Head of caudate nucleus (tissue), 42 donors: Measurements from ENCODE around the gene TBC1D2B.
"Not testable (repeated sequence)": the region's sequence is repeated elsewhere in the genome, so short reads cannot be mapped to it uniquely, and the experiment has no call there.

Experiments used
- DNase-seq, 42 donors: peaks; one replicate each; pipeline versions ENCODE4 v3.0.0 to v3.0.0-alpha.2; 2020 to 2021; ENCODE audit warnings: mixed read lengths in 7 of 42
- intact Hi-C: fragments of 100-400 bp; cut with DNase I; formaldehyde crosslinking; loops from one replicate; pipeline ENCODE4 v1.15.0; 2022

Gene TBC1D2B

GRCh38 chr15:78018445-78018844 is 59.1 kb downstream of the TBC1D2B start:
- intact Hi-C loops: no loop called here
- DNase-seq: no peak

- intact Hi-C loops: no loop called here
- DNase-seq: no peak
Measured at GRCh38 chr15:78016860-78017259, 60.7 kb downstream of the TBC1D2B start.

GRCh38 chr15:78012643-78013077 is 64.9 kb downstream of the TBC1D2B start:
- peak in 1 of 42 donors; percentile 24 for DNase-seq
- intact Hi-C loops: no loop called here

- intact Hi-C loops: no loop called here
Measured at GRCh38 chr15:78010067-78010466, 67.4 kb downstream of the TBC1D2B start.

GRCh38 chr15:78007964-78008886 is 69.3 kb downstream of the TBC1D2B start:
- intact Hi-C loops: no loop called here
- DNase-seq: peak in 8 of 42 donors; percentile 32 to 62 (median 42)

More at GRCh38 chr15:78010067-78010466, 67.4 kb downstream of the TBC1D2B start:
- DNase-seq: peak in 1 of 42 donors; percentile 7

- DNase-seq: peak in 1 of 42 donors; percentile 25
- intact Hi-C loops: no loop called here
Measured at GRCh38 chr15:78007211-78007931, 70.1 kb downstream of the TBC1D2B start.

GRCh38 chr15:78006567-78007205 is 70.8 kb downstream of the TBC1D2B start:
- intact Hi-C loops: no loop called here
- peak in 20 of 42 donors; percentile 31 to 74 (median 50) for DNase-seq

- peak; percentile 34 to 87 (median 72) for DNase-seq
- intact Hi-C loops: no loop called here
Measured at GRCh38 chr15:78004919-78005634, 72.4 kb downstream of the TBC1D2B start.

GRCh38 chr15:78004222-78004727 is 73.2 kb downstream of the TBC1D2B start:
- DNase-seq: no peak
- intact Hi-C loops: no loop called here

- intact Hi-C loops: no loop called here
Measured at GRCh38 chr15:78003539-78004008, 73.9 kb downstream of the TBC1D2B start.

GRCh38 chr15:78002996-78003395 is 74.5 kb downstream of the TBC1D2B start:
- intact Hi-C loops: no loop called here

More at GRCh38 chr15:78003539-78004008, 73.9 kb downstream of the TBC1D2B start:
- DNase-seq: no peak

GRCh38 chr15:78001656-78002055 is 75.9 kb downstream of the TBC1D2B start:
- intact Hi-C loops: no loop called here

More at GRCh38 chr15:78002996-78003395, 74.5 kb downstream of the TBC1D2B start:
- DNase-seq: no peak

GRCh38 chr15:78000927-78001249 is 76.6 kb downstream of the TBC1D2B start:
- no peak for DNase-seq
- intact Hi-C loops: no loop called here

More at GRCh38 chr15:78001656-78002055, 75.9 kb downstream of the TBC1D2B start:
- DNase-seq: no peak

- intact Hi-C loops: no loop called here
- DNase-seq: peak in 32 of 42 donors; percentile 27 to 67 (median 43)
Measured at GRCh38 chr15:78000091-78000926, 77.2 kb downstream of the TBC1D2B start.

- intact Hi-C loops: no loop called here
- no peak for DNase-seq
Measured at GRCh38 chr15:77999486-77999885, 78.0 kb downstream of the TBC1D2B start.

- DNase-seq: peak in 1 of 42 donors; percentile 51
- intact Hi-C loops: no loop called here
Measured at GRCh38 chr15:77998592-77998991, 78.9 kb downstream of the TBC1D2B start.

GRCh38 chr15:77997761-77998554 is 79.6 kb downstream of the TBC1D2B start:
- intact Hi-C loops, DNase-seq: not testable (repeated sequence)
